Activated CD8-positive, alpha-beta memory T cell treated with anti-CD3 and anti-CD28 coated beads, Interleukin-2, amount 50 U/mL, for 4 hours (primary cell): Measurements from ENCODE around the gene ANO1.

ENCODE experiments used
- DNase-seq: peaks from one replicate; pipeline ENCODE4 v3.0.0-alpha.2; 2020

The ANO1 gene

GRCh38 chr11:70142221-70142875 is 64.2 kb downstream of the ANO1 start:
- DNase-seq, result no peak

DNA sequence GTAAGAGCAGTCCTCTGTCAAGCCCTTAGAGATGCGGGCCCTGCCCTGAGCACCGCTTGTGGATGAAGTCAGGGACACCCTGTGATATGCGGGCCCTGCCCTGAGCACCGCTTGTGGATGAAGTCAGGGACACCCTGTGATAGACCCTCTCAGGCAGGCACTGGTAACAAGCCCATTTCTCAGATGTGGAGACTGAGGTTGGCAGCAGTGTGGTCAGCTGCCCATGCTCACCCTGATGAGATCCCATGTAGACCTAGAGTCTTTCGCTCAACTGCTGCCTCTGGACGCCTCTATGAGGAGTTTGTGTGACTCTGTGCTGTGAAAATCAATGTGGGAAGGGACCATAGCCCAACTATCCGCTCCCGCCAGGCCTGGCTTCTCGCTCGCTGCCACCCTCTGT is 66.1 kb downstream of the ANO1 start:
- no peak for DNase-seq

- DNase-seq, result no peak
Measured at GRCh38 chr11:70145071-70145470, 67.0 kb downstream of the ANO1 start.

GRCh38 chr11:70145841-70146240 is 67.7 kb downstream of the ANO1 start:
- DNase-seq, result no peak

DNA sequence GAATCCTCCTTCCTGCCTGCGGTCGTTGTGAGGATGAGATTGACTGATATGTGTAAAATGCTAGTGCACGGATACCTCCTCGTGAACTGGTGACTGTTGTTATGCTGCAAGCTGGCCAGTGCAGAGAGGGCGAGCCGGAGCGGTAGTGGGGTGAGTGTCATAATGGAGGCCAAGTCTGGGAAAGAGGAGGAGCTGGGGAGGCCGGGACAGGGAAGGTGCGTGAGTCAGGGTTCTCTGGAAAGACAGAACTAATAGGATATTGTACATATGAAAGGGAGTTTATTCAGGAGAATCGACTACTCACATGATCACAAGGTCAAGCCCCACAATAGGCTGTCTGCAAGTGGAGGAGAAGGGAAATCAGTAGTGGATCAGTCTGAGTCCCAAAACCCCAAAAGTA is 68.2 kb downstream of the ANO1 start:
- DNase-seq, result no peak

DNA sequence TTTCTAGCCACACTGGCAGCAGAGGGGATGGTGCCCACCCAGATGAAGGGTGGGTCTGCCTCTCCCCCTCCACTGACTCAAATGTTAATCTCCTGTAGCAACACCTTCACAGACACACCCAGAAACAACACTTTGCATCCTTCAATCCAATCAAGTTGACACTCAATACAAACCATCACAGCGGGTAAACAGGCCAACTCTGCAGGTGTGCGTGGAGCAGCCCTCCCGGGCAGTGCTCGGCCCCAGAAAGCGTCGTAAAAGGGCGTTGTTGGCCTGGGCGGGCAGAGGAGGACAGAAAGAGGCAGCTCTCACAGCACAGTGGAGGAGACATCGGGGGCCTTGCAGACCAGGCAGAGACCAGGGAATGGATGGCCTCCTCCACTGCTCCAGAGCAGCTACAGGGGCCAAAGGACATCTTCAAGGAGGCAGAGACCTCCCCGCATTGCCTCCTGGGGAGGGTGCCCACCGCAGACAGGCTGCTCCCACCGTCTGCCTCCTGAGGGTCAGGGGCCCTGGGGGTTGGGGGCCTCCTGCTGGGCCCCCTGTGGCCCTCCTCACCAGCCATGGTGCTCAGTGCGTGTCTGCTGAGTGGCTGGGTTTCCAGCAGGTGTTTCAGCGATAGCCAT is 68.9 kb downstream of the ANO1 start:
- no peak for DNase-seq

DNA sequence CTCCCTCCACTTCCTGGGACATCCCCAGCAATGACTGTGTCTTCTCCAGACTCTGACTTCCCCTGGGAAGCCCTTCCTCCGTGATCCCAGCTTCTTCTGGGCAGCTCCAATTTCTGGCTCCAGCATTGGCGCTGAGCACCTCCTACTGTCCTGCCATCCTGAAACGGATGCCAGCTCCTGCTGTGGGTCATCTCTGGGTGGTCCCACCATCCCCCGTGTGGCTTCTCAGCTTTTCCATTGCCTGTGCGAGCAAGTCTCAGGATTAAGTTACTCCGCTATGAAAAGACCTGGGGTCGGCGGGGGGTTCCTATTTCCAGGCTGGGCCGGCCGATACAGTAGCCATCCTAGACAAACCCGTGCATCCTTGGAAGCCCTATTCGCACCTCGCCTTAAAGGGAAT is 69.6 kb downstream of the ANO1 start:
- no peak for DNase-seq

GRCh38 chr11:70151671-70152070 is 73.6 kb downstream of the ANO1 start:
- DNase-seq, result no peak

DNA sequence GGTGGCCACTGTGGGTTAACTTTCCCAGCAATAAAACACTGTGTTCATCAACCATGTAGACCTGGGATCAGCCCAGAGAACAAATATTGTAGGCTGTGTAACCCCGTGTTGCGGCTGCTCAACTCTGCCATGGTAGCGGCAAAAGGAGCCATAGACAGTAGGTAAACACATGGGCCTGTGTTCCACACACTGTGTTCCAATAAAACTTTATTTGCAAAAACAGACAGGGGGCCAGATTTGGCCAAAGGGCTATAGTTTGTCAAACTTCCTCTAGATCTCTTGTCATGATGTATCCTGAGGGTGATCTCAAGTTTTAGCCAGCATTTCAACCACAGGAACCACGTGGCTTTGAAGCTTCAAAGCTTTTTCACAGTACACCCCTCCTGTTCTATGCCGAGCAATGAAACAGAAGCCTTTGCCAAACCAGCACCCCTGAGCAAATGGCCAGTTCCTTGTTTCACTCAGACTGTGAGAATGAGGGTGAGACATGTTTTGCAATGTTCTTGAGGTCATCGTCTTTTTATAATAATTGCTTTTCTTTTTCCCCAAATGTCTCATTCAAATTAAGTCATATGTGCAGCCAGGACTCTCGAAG is 75.1 kb downstream of the ANO1 start:
- DNase-seq, result no peak

DNA sequence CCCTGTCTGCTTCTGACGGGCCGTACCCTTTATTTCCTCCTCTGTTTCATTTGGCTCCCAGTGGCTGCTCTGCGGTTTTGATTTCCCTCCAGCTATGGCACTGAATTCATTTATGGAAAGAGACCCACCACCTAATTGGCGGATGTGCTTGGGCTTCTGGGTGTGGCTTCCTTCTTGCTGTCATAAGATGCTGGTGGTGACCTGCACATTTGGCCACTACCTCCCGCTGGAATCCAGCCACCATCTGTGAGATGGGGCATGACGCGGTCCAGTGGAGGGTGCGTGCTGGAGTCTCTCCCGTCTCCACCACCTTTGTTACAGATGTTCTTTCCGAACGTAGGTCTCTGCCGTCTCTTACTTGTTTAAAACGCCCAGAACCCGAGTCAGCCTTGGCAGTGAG is 77.3 kb downstream of the ANO1 start:
- no peak for DNase-seq

GRCh38 chr11:70156291-70157037 is 78.3 kb downstream of the ANO1 start:
- no peak for DNase-seq

DNA sequence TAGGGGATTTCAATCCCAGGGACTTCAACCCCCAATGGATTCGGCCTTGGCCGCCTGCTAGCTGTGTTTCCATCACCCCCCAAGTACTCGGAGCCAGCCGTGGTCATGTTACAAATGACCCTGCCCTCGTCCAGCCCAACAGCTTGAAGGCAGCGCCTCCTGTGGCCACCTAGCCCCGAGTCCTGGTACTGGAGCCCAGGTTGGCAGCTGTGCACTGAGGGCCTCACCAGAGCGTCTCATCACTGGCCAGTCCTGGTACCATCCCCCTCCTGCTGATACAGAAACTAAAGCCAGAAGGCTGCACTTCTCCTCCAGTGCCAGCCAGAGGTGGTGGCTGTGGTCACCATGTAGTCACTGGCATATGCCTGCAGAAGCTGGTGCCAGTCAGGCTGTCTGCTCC is 80.1 kb downstream of the ANO1 start:
- DNase-seq, result no peak

GRCh38 chr11:70158757-70159389 is 80.8 kb downstream of the ANO1 start:
- no peak for DNase-seq

DNA sequence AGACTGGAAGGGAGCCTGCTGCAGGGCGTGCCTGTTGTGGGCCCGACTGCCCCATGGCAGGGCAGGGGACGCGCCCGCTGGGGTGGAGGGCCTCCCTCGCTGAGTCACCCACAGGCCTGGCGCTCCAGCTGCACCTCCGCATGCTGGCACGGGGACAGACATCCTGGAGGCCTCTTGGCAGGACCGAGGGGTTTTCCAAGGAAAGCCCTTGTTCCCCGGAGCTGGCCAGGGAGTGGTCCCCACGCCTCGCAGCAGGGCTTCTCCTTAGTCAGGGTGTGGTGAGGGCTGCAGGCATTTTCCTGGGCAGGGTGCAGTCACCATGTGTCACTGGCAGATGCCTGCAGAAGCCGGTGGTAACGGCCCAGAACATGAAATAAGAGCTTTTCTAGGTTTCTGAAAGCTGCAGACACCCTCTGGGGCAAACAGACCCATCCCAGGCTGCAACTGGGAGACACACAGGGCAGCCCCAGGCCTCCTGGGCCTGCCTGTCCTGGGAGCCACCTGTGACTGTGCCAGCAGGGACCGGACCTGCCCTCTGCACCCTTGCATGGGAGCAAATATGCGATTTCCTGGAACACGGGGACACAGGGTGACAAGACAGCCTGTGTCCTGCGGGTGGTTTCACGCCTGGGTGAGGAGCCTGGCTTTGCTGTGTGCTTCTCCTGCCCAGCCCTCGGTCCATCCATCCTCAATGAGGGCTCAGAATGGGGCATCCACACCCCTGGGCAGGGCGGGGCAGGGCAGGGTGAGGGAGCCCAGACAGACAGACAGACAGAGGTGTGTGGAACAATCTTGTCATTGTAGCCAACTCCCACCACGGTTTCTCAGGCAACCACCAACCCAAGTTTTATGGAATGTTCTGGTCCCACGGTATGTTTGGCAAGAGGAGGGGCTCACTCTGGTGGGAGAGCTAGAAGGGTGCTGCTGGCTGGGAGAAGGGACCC is 81.8 kb downstream of the ANO1 start:
- DNase-seq, result no peak

DNA sequence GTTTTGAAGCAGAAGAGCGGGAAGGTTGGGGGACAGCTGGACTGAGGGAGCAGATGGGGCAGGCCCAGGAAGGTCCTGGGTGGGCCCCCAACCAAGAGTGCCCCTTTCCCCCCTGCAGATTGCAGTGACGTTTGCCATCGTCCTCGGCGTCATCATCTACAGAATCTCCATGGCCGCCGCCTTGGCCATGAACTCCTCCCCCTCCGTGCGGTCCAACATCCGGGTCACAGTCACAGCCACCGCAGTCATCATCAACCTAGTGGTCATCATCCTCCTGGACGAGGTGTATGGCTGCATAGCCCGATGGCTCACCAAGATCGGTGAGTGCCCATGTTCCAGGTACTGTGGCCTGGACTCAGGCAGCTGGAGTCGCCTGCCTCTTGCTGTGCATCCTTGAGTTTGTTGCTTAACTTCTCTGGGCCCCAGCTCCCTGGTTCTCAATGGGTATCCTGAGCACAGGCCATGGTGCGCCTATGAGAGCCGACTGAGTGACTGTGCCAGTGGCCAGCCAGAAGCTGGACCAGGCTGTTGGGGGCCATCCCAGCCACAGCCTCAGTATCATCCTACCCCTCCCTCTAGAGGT is 83.0 kb downstream of the ANO1 start:
- no peak for DNase-seq

- DNase-seq, result no peak
Measured at GRCh38 chr11:70164705-70165104, 86.6 kb downstream of the ANO1 start.

- DNase-seq, result no peak
Measured at GRCh38 chr11:70167120-70167519, 89.0 kb downstream of the ANO1 start.

GRCh38 chr11:70167723-70168404 is 89.7 kb downstream of the ANO1 start:
- no peak for DNase-seq

GRCh38 chr11:70168405-70168754 is 90.3 kb downstream of the ANO1 start:
- no peak for DNase-seq

DNA sequence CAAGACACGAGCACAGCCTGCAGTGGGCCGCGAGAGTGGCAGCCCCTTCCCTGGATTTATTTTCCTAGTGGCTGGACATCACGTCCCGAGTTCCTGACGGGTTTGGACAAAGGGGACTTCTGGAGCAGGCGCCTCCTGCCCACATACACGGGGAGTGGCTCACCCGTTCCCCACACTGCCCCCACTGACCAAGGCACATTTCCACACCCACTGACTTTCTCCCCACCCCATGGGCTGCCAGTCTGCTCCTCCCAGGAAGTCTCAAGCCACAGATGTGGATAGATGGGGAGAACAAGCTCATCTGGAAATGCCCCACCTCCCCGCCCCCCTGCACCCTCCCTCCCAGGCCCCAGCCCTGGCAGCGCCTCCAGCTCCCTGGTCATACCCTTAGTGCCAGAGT is 91.0 kb downstream of the ANO1 start:
- DNase-seq, result no peak

GRCh38 chr11:70169632-70170031 is 91.5 kb downstream of the ANO1 start:
- DNase-seq, result no peak
